Measurements from ENCODE around the gene GMPR.

DNA sequence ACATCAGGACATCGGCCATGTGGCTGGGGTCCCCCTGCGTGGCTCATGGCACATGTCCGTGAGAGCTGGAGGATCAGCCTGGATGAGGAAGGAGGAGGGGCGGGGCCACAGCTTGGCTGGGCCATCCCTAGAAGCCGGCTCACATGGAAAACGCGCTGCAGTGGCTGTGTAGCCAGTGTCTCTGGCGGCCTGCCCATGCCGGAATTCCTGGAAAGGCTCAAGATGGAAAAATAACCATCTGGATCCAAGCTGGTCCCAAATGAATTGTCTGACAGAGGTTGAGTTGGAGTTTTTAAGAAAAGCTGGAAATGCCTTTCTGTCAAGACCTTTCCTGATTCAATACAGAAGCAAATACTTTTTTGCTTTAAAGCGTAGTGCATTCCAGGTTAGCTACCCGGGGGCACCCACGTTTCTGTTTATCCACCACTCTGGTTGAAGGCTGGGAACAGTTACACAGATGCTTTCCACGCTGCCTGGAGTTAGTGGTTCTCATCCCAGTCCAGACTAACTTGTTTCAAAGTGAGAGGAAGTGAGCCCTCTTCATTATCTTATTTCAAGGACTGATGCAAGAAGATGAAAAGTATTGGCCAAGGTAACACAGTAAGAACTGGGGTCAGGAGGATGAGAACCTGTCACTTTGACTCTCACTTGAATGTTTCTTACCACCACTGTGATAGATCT, 99.0 kb downstream of the GMPR start:
- TF ChIP-seq POLR2A (IDR thresholded peaks at IDR 0.05) (no peak), EP300 (IDR thresholded peaks at IDR 0.05) (no peak), CTCF (IDR thresholded peaks at IDR 0.05) (no peak)
